ENCODE results near the gene CCT5. TPM values are rescaled to one million over a fixed set of nuclear protein-coding genes. Genes with fewer than 3 reads are reported as not detected.
"Not testable (repeated sequence)": the region's sequence is repeated elsewhere in the genome, so short reads cannot be mapped to it uniquely, and the experiment has no call there.

Gene CCT5
- total RNA-seq, 1 experiment from 2014 or later = 1,372 TPM

GRCh38 chr5:10306114-10306513 lies 56.0 kb downstream of the CCT5 start:
- Histone ChIP-seq H3K27ac (no peak overlapping the region), H3K9me3 (replicated peaks) (no peaks in the 10 kb centered on the region), H3K36me3 (no peaks in the 10 kb centered on the region), H3K4me3 (no peak overlapping the region), H3K27me3 (replicated peaks) (no peaks in the 10 kb centered on the region), H3K4me1 (replicated peaks) (peaks cover 8% of the 10 kb centered on the region)
- no peak for DNase-seq (ENCODE audit: low read depth in 1 of 2, low spot score in 2 of 2)

GRCh38 chr5:10306806-10307205 lies 56.7 kb downstream of the CCT5 start:
- Histone ChIP-seq H3K4me1 (replicated peaks) (peaks cover 8% of the 10 kb centered on the region), H3K36me3 (no peaks in the 10 kb centered on the region), H3K9me3 (replicated peaks) (no peaks in the 10 kb centered on the region), H3K27me3 (replicated peaks) (no peaks in the 10 kb centered on the region), H3K4me3 (no peak overlapping the region), H3K27ac (no peak overlapping the region)
- no peak for DNase-seq (ENCODE audit: low read depth in 1 of 2, low spot score in 2 of 2)

GRCh38 chr5:10307206-10308148 lies 57.4 kb downstream of the CCT5 start, which contains the start of gene CMBL:
Gene CMBL, minus strand, starts transcription at chr5:10307902. Its CDS starts 17,140 bp downstream, at chr5:10290762.
- H3K27ac ChIP-seq = no peak within 1 kb of the TSS
- peak; percentile 35 to 55 for DNase-seq (ENCODE audit: low read depth in 1 of 2, low spot score in 2 of 2)
- peaks cover 8% of the 10 kb centered on the region for H3K4me1 ChIP-seq (replicated peaks)
- H3K9me3 ChIP-seq (replicated peaks) = no peaks in the 10 kb centered on the region
- peak within 1 kb of the TSS; percentile 44 for H3K4me3 ChIP-seq
- H3K27me3 ChIP-seq (replicated peaks) = no peaks in the 10 kb centered on the region
- no peaks in the 10 kb centered on the region for H3K36me3 ChIP-seq

DNA sequence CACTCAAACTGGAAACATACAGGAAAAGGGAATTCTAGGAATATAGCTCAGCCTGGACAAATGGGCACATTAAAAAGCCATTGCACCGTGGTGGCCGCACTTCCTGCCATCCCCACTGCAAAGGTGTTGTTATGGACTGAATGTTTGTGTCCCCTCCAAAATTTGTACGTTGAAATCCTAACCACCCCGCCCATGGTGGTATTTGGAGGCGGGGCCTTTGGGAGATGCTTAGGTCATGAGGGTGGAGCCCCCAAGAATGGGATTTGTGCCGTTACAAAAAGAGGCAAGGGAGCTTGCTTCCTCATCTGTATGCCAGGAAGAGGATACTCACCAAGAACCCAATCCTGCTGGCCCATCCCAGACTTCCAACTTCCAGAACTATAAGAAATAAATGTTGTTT lies 58.8 kb downstream of the CCT5 start:
- Histone ChIP-seq H3K4me1 (replicated peaks) (peaks cover 8% of the 10 kb centered on the region), H3K27ac (no peak overlapping the region)
- DNase-seq (ENCODE audit: low read depth in 1 of 2, low spot score in 2 of 2) = no peak

DNA sequence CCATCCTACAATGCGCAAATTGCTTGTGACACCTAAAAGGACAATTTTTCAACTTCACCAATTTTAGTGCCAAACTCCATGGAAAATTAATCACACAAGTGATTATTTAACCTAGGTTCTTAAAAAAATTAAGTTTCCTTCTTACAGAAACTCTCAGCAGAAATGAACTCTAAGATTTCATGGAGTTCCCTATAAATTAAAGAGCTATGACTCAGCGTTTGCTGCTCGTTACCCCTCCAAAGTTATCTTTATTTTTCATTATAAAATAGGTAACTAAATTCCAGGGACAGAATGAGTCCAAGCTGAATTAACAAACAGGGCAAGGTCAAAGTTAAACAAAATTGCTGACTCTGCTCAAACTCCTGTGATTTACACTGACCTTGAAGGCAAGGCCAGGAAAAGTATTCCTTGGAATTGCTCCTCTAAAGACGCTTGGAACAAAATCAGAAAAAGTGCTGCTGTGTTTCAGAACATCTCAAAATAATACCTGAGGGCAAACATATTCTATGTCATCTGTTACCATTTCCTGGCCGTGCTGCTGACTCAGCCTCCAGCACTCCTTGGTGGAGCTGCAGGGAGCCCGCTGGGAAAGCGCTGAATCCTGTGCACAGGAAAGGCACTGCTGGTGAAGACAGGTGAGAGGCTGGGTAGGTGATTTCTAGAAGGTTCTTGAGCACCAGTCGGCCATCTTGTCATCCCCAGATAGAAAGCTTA lies 60.1 kb downstream of the CCT5 start:
- H3K4me3 ChIP-seq = no peak overlapping the region
- H3K36me3 ChIP-seq = no peaks in the 10 kb centered on the region
- peaks cover 8% of the 10 kb centered on the region for H3K4me1 ChIP-seq (replicated peaks)
- H3K27ac ChIP-seq = no peak overlapping the region
- DNase-seq (ENCODE audit: low read depth in 1 of 2, low spot score in 2 of 2) = no peak
- H3K27me3 ChIP-seq (replicated peaks) = no peaks in the 10 kb centered on the region
- no peaks in the 10 kb centered on the region for H3K9me3 ChIP-seq (replicated peaks)

More for the DNA sequence above, 58.8 kb downstream of the CCT5 start:
- no peaks in the 10 kb centered on the region for H3K36me3 ChIP-seq
- H3K4me3 ChIP-seq = no peak overlapping the region
- H3K27me3 ChIP-seq (replicated peaks) = no peaks in the 10 kb centered on the region
- no peaks in the 10 kb centered on the region for H3K9me3 ChIP-seq (replicated peaks)

DNA sequence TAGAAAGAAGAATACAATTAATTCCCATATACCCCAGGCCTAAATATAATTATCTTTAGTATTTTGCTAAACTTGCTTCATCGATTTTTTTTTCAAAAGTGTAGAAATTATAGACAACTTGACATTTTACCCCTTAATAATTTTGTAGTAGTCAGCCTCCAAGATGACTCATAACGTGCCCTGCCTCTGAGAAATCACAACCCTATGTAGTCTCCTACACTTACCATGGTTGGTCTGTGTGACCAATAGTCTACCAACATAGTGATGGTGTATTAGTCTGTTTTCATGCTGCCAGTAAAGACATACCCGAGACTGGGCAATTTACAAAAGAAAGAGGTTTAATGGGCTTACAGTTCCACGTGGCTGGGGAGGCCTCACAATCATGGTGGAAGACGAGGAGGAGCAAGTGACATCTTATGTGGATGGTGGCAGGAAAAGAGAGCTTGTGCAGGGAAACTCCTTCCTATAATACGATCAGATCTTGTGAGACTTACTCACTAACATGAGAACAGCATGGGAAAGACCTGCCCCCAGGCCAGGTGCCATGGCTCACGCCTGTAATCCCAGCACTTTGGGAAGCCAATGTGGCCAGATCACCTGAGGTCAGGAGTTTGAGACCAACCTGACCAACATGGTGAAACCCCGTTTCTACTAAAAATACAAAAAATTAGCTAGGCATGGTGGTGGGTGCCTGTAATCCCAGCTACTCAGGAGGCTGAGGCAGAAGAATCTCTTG lies 60.9 kb downstream of the CCT5 start:
- not testable (repeated sequence) for DNase-seq (ENCODE audit: low read depth in 1 of 2, low spot score in 2 of 2); H3K4me3 ChIP-seq; H3K36me3 ChIP-seq; H3K27me3 ChIP-seq (replicated peaks); H3K4me1 ChIP-seq (replicated peaks); H3K9me3 ChIP-seq (replicated peaks); H3K27ac ChIP-seq

- H3K9me3 ChIP-seq (replicated peaks) = no peaks in the 10 kb centered on the region
- H3K27me3 ChIP-seq (replicated peaks) = no peaks in the 10 kb centered on the region
- DNase-seq (ENCODE audit: low read depth in 1 of 2, low spot score in 2 of 2) = no peak
- H3K27ac ChIP-seq = no peak overlapping the region
- no peaks in the 10 kb centered on the region for H3K36me3 ChIP-seq
- H3K4me3 ChIP-seq = no peak overlapping the region
- peaks cover 8% of the 10 kb centered on the region for H3K4me1 ChIP-seq (replicated peaks)
Measured at GRCh38 chr5:10311595-10312425, 61.7 kb downstream of the CCT5 start.

DNA sequence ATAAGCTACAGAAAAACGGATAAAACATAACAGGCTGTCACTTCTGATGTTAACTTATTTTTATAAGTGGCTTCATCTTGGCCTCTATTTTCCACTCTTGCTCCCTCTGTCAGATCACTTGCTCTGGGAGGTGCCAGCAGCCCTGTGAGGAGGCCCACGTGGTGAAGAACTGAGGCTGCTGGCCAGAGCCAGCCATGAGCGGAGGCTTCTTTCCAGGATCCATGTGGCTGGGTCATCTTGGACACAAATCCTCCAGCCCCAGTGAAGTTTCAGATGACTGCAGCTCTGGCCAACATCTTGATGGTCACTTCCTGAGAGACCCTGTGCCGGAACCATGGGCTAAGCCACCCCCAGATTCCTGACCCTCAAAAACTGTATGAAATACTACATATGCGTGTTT lies 65.1 kb downstream of the CCT5 start:
- H3K4me1 ChIP-seq (replicated peaks) = peaks cover 5% of the 10 kb centered on the region
- DNase-seq (ENCODE audit: low read depth in 1 of 2, low spot score in 2 of 2) = no peak
- no peak overlapping the region for H3K4me3 ChIP-seq
- no peak overlapping the region for H3K27ac ChIP-seq
- H3K27me3 ChIP-seq (replicated peaks) = no peaks in the 10 kb centered on the region
- H3K36me3 ChIP-seq = no peaks in the 10 kb centered on the region
- no peaks in the 10 kb centered on the region for H3K9me3 ChIP-seq (replicated peaks)

Other genes with a start within 250 kb of the CCT5 start
- gene ATPSCKMT, start 392 bp upstream of the CCT5 start, total RNA-seq (2014; rRNA removed; shearing (Covaris generic)) = 40.0 and 68.9 TPM in 2 replicates
- gene CMBL, start 57.6 kb downstream of the CCT5 start, total RNA-seq (2014; rRNA removed; shearing (Covaris generic)) = 1.4 TPM in 1 of 2 replicates, not detected in the other
- 32.4 and 46.5 TPM in 2 replicates for gene MARCHF6, start 103.4 kb downstream of the CCT5 start, total RNA-seq (2014; rRNA removed; shearing (Covaris generic))
- gene ROPN1L, start 191.6 kb downstream of the CCT5 start, total RNA-seq (2014; rRNA removed; shearing (Covaris generic)) = 2.9 and 3.0 TPM in 2 replicates

All from SJSA1 (cell line).